ENCODE data around the gene NDUFA8.

DNA sequence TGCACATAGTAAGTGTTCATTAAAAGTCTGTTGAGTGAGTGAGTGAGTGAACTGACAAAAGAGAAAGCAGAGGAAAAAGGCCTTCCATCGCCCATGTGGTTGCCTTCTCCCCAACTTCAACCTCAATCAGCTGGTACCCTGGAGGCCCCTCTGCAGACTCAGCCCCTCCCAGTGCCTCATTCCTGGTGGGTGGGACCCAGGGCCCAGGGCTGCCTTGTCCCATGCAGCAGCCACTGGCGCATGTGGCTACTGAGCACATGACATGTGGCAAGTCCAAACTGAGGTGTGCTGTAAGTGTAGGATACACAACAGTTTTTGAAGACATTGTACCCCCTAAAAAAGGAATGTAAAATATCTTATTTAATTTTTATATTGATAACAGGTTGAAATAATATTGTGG is 29.6 kb downstream of the NDUFA8 start:
- no peak for TF ChIP-seq CTCF (IDR thresholded peaks at IDR 0.05 in 8 of 11, conservative IDR thresholded peaks at IDR 0.05 in 3 of 11)
- TF ChIP-seq POLR2A (IDR thresholded peaks at IDR 0.05): no peak
- TF ChIP-seq POLR2AphosphoS5 (IDR thresholded peaks at IDR 0.05): no peak
